CD4-positive, CD25-positive, alpha-beta regulatory T cell (primary cell): ENCODE data around the gene CCT3. TPM values are rescaled to one million over a fixed set of nuclear protein-coding genes. Genes with fewer than 3 reads are reported as not detected.

Experiments used
- ATAC-seq, 2 donors: fragments of 150-1000 bp; cut with Tn5 transposase; one replicate each; pipeline ENCODE4 v1.10.0; 2021; ENCODE audit warnings: low read depth in 2 of 2, moderate number of reproducible peaks in 2 of 2, moderate library complexity in 1 of 2
- DNase-seq, 3 donors: peaks; one replicate each; pipeline versions ENCODE4 v3.0.0 to v3.0.0-alpha.2; 2012 to 2022; ENCODE audit warnings: mixed read lengths in 1 of 3
- H3K27ac ChIP-seq: one replicate; pipeline ENCODE4 v1.7.0; 2013; ENCODE audit warnings: mild to moderate bottlenecking, low read length; ENCODE audit not compliant: insufficient read depth, poor library complexity, severe bottlenecking
- H3K27me3 ChIP-seq: one replicate; pipeline ENCODE4 v1.7.0; 2013; ENCODE audit warnings: low read length; ENCODE audit not compliant: control insufficient read depth, insufficient read depth
- H3K36me3 ChIP-seq: one replicate; pipeline ENCODE4 v1.7.0; 2013; ENCODE audit warnings: mild to moderate bottlenecking, low read length, moderate library complexity; ENCODE audit not compliant: control insufficient read depth, insufficient read depth
- H3K4me1 ChIP-seq: 2 replicates; pipeline ENCODE4 v1.7.0; 2013; ENCODE audit warnings: mild to moderate bottlenecking, low read length; ENCODE audit not compliant: insufficient read depth, control insufficient read depth, poor library complexity, severe bottlenecking
- H3K4me3 ChIP-seq: one replicate; pipeline ENCODE4 v1.7.0; 2013; ENCODE audit warnings: low read depth, mild to moderate bottlenecking, low read length, moderate library complexity
- H3K9me3 ChIP-seq, 2 experiments: 1 replicate in 1 of 2; 2 replicates in 1 of 2; pipeline ENCODE4 v1.7.0; 2013; ENCODE audit warnings: low read length in 2 of 2, mild to moderate bottlenecking in 1 of 2, moderate library complexity in 1 of 2; ENCODE audit not compliant: control insufficient read depth in 2 of 2
- H3K27ac Mint-ChIP-seq, 3 donors: one replicate each; pipeline ENCODE4 v1.8.0; 2020 to 2022; ENCODE audit warnings: mild to moderate bottlenecking in 3 of 3, mixed read lengths in 3 of 3, moderate library complexity in 2 of 3
- H3K27me3 Mint-ChIP-seq: one replicate; pipeline ENCODE4 v1.8.0; 2022; ENCODE audit warnings: mild to moderate bottlenecking, mixed read lengths
- H3K36me3 Mint-ChIP-seq: one replicate; pipeline ENCODE4 v1.8.0; 2020; ENCODE audit warnings: mixed read lengths
- H3K4me1 Mint-ChIP-seq, 4 donors: one replicate each; pipeline ENCODE4 v1.8.0; 2020 to 2022; ENCODE audit warnings: mixed read lengths in 4 of 4, mild to moderate bottlenecking in 1 of 4
- H3K4me3 Mint-ChIP-seq, 4 donors: one replicate each; pipeline ENCODE4 v1.8.0; 2020 to 2022; ENCODE audit warnings: mild to moderate bottlenecking in 4 of 4, mixed read lengths in 4 of 4, moderate library complexity in 3 of 4
- H3K9me3 Mint-ChIP-seq, 7 donors: one replicate each; pipeline ENCODE4 v1.8.0; 2020 to 2022; ENCODE audit warnings: mixed read lengths in 7 of 7, mild to moderate bottlenecking in 3 of 7, moderate library complexity in 2 of 7
- polyA plus RNA-seq, 4 donors: library from polyadenylated mRNA; unstranded; fragments of 300-500 nt; fragmentation: Illumina TruSeq; gene quantifications; one replicate each; pipeline ENCODE4 v1.2.3, GENCODE V29; 2021
- total RNA-seq: library from RNA; stranded (reverse); gene quantifications from one replicate; pipeline ENCODE4 v1.2.3, GENCODE V29; 2022

CCT3 gene
- total and polyA plus RNA-seq, 5 donors from 2014 or later: 84.5 to 214 (median 202) TPM

GRCh38 chr1:156293098-156293434, 45.0 kb downstream of the CCT3 start:
- peak overlapping the region in 2 of 4 donors; percentile 19 to 21 for H3K4me3 Mint-ChIP-seq
- H3K4me1 Mint-ChIP-seq: peaks cover 3 to 35% (median 17%) of the 10 kb centered on the region in 4 donors
- no peaks in the 10 kb centered on the region for H3K27me3 ChIP-seq
- peaks cover 14% of the 10 kb centered on the region for H3K36me3 Mint-ChIP-seq
- H3K27me3 Mint-ChIP-seq: no peaks in the 10 kb centered on the region
- H3K4me1 ChIP-seq: peaks cover 19% of the 10 kb centered on the region
- no peak overlapping the region for H3K27ac ChIP-seq
- H3K27ac Mint-ChIP-seq: no peak overlapping the region
- no peak overlapping the region for H3K4me3 ChIP-seq
- no peak for DNase-seq
- H3K9me3 Mint-ChIP-seq: no peaks in the 10 kb centered on the region
- H3K9me3 ChIP-seq: no peaks in the 10 kb centered on the region
- peaks cover 7% of the 10 kb centered on the region for H3K36me3 ChIP-seq
- ATAC-seq: no peak

- Histone ChIP-seq H3K27me3 (no peaks in the 10 kb centered on the region), H3K36me3 (peaks cover 8% of the 10 kb centered on the region), H3K4me1 (peaks cover 19% of the 10 kb centered on the region), H3K9me3 (no peaks in the 10 kb centered on the region), H3K4me3 (no peak overlapping the region), H3K27ac (no peak overlapping the region)
- Mint-ChIP-seq H3K27ac (peak overlapping the region in 1 of 3 donors; percentile 27), H3K4me3 (peak overlapping the region in 2 of 4 donors; percentile 29 to 32), H3K36me3 (peaks cover 14% of the 10 kb centered on the region), H3K9me3 (no peaks in the 10 kb centered on the region), H3K27me3 (no peaks in the 10 kb centered on the region), H3K4me1 (peaks cover 3 to 35% (median 17%) of the 10 kb centered on the region in 4 donors)
- DNase-seq (no peak), ATAC-seq (peak in 1 of 2 donors; percentile 38)
Measured at GRCh38 chr1:156291226-156292061, 46.6 kb downstream of the CCT3 start.

GRCh38 chr1:156289857-156290256, 48.2 kb downstream of the CCT3 start:
- Mint-ChIP-seq H3K27ac (no peak overlapping the region), H3K4me1 (peaks cover 3 to 22% (median 8%) of the 10 kb centered on the region in 4 donors)
- H3K27ac ChIP-seq: no peak overlapping the region

DNA sequence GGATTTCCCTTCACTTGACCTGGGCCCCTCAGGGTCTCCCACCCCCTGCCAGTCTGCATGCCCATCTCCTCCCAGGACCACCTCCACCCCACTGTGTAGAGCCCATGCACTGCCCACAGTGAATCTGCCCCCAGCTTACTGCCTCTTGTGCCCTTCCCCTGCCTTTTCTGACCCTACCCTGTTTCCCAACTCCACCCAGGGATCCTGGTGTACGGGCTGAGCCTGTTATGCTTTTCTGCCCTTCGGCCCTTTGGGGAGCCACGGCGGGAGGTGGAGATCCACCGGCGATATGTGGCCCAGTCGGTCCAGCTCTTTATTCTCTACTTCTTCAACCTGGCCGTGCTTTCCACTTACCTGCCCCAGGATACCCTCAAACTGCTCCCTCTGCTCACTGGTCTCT, 52.0 kb downstream of the CCT3 start:
- no peaks in the 10 kb centered on the region for H3K27me3 ChIP-seq
- ATAC-seq (no peak), DNase-seq (no peak)
- peaks cover 22% of the 10 kb centered on the region for H3K4me1 ChIP-seq
- H3K27ac ChIP-seq: no peak overlapping the region
- peak overlapping the region in 2 of 4 donors; percentile 24 to 47 for H3K4me3 Mint-ChIP-seq
- H3K9me3 ChIP-seq: no peaks in the 10 kb centered on the region
- peaks cover 12% of the 10 kb centered on the region for H3K36me3 ChIP-seq
- no peaks in the 10 kb centered on the region for H3K27me3 Mint-ChIP-seq
- peaks cover 5% of the 10 kb centered on the region for H3K36me3 Mint-ChIP-seq
- no peaks in the 10 kb centered on the region for H3K9me3 Mint-ChIP-seq
- peaks cover 15 to 33% (median 19%) of the 10 kb centered on the region in 4 donors for H3K4me1 Mint-ChIP-seq
- H3K27ac Mint-ChIP-seq: peak overlapping the region in 1 of 3 donors; percentile 15
- H3K4me3 ChIP-seq: no peak overlapping the region

More at GRCh38 chr1:156289857-156290256, 48.2 kb downstream of the CCT3 start:
- H3K36me3 Mint-ChIP-seq: peaks cover 14% of the 10 kb centered on the region
- Histone ChIP-seq H3K4me3 (no peak overlapping the region), H3K9me3 (no peaks in the 10 kb centered on the region), H3K36me3 (peaks cover 12% of the 10 kb centered on the region), H3K4me1 (peaks cover 7% of the 10 kb centered on the region), H3K27me3 (no peaks in the 10 kb centered on the region)
- no peak for DNase-seq
- ATAC-seq: no peak
- no peaks in the 10 kb centered on the region for H3K27me3 Mint-ChIP-seq
- H3K9me3 Mint-ChIP-seq: no peaks in the 10 kb centered on the region
- peak overlapping the region in 2 of 4 donors; percentile 54 to 81 for H3K4me3 Mint-ChIP-seq

GRCh38 chr1:156285437-156285836, 52.7 kb downstream of the CCT3 start:
- Histone ChIP-seq H3K27ac (no peak overlapping the region), H3K9me3 (no peaks in the 10 kb centered on the region), H3K27me3 (no peaks in the 10 kb centered on the region), H3K36me3 (peaks cover 10% of the 10 kb centered on the region), H3K4me1 (peaks cover 28% of the 10 kb centered on the region), H3K4me3 (no peak overlapping the region)
- H3K27me3 Mint-ChIP-seq: no peaks in the 10 kb centered on the region
- H3K9me3 Mint-ChIP-seq: no peaks in the 10 kb centered on the region
- H3K4me3 Mint-ChIP-seq: peak overlapping the region in 1 of 4 donors; percentile 32
- ATAC-seq (no peak), DNase-seq (no peak)
- H3K4me1 Mint-ChIP-seq: peaks cover 20 to 39% (median 24%) of the 10 kb centered on the region in 4 donors
- peaks cover 5% of the 10 kb centered on the region for H3K36me3 Mint-ChIP-seq
- no peak overlapping the region for H3K27ac Mint-ChIP-seq

- DNase-seq (no peak), ATAC-seq (no peak)
- peak overlapping the region in 3 of 4 donors; percentile 32 to 99 (median 55) for H3K4me3 Mint-ChIP-seq
- Histone ChIP-seq H3K4me1 (peaks cover 28% of the 10 kb centered on the region), H3K9me3 (no peaks in the 10 kb centered on the region), H3K4me3 (no peak overlapping the region), H3K27ac (no peak overlapping the region), H3K27me3 (no peaks in the 10 kb centered on the region), H3K36me3 (peaks cover 11% of the 10 kb centered on the region)
- H3K4me1 Mint-ChIP-seq: peaks cover 21 to 45% (median 28%) of the 10 kb centered on the region in 4 donors
- no peaks in the 10 kb centered on the region for H3K27me3 Mint-ChIP-seq
- no peak overlapping the region for H3K27ac Mint-ChIP-seq
- H3K9me3 Mint-ChIP-seq: no peaks in the 10 kb centered on the region
- peaks cover 1% of the 10 kb centered on the region for H3K36me3 Mint-ChIP-seq
Measured at GRCh38 chr1:156284757-156285156, 53.3 kb downstream of the CCT3 start.

GRCh38 chr1:156284112-156284511, 54.0 kb downstream of the CCT3 start, which contains the start of gene TMEM79:
Gene TMEM79 (plus strand): TSS chr1:156284325. CDS start chr1:156285227, 902 bp downstream.
- H3K4me1 Mint-ChIP-seq: peaks cover 18 to 47% (median 29%) of the 10 kb centered on the region in 4 donors
- H3K27ac ChIP-seq: peak within 1 kb of the TSS; percentile 90
- H3K4me3 Mint-ChIP-seq: peak within 1 kb of the TSS; percentile 93 to 99 (median 98)
- no peaks in the 10 kb centered on the region for H3K27me3 ChIP-seq
- H3K4me3 ChIP-seq: peak within 1 kb of the TSS; percentile 97
- H3K9me3 Mint-ChIP-seq: no peaks in the 10 kb centered on the region
- H3K27ac Mint-ChIP-seq: peak within 1 kb of the TSS; percentile 95 to 97 (median 96)
- H3K27me3 Mint-ChIP-seq: no peaks in the 10 kb centered on the region
- peaks cover 28% of the 10 kb centered on the region for H3K4me1 ChIP-seq
- H3K36me3 ChIP-seq: peaks cover 11% of the 10 kb centered on the region
- H3K36me3 Mint-ChIP-seq: no peaks in the 10 kb centered on the region
- DNase-seq (no peak), ATAC-seq (no peak)
- no peaks in the 10 kb centered on the region for H3K9me3 ChIP-seq
